HG02588 (cell line): Measurements from ENCODE around the gene GLIS1.

Experiments
- ATAC-seq: cut with Tn5 transposase; IDR thresholded peaks from one replicate; pipeline ENCODE4 v1.9.1; 2021; ENCODE audit warnings: mild to moderate bottlenecking, moderate library complexity; ENCODE audit not compliant: unreplicated experiment

GLIS1 gene

GRCh38 chr1:53458634-53459033 lies 280.3 kb downstream of the GLIS1 start:
- no peak for ATAC-seq
